Adrenal gland (tissue), 12 donors: Measurements from ENCODE around the gene CLTC. TPM values are rescaled to one million over a fixed set of nuclear protein-coding genes. Genes with fewer than 3 reads are reported as not detected.

Source experiments
- DNase-seq, 7 donors: peaks; one replicate each; pipeline ENCODE4 v3.0.0-alpha.2; 2019 to 2020
- H3K27ac ChIP-seq, 5 donors: fragments of 200-600 bp; sonication (generic) in 4 of 5; 1 replicate in 3 of 5; 2 replicates in 2 of 5; pipeline versions ENCODE4 v1.5.1 to v1.8.0; 2016 to 2020; ENCODE audit warnings: mild to moderate bottlenecking in 1 of 5
- H3K27me3 ChIP-seq: fragments of 200-600 bp; 2 replicates; pipeline ENCODE4 v1.8.0; 2021
- H3K36me3 ChIP-seq, 2 donors: fragments of 200-600 bp; replicated peaks in 1 of 2; 1 replicate in 1 of 2; 2 replicates in 1 of 2; pipeline versions ENCODE4 v1.5.1 to v1.8.0; 2018 to 2022
- H3K4me1 ChIP-seq, 2 donors: fragments of 200-600 bp; replicated peaks in 1 of 2; 1 replicate in 1 of 2; 2 replicates in 1 of 2; pipeline versions ENCODE4 v1.5.1 to v1.8.0; 2018 to 2021
- H3K4me3 ChIP-seq, 4 donors: fragments of 200-600 bp; sonication (generic) in 3 of 4; one replicate each; pipeline ENCODE4 v1.5.1; 2016 to 2018
- H3K9me3 ChIP-seq, 3 donors: fragments of 200-600 bp; sonication (generic) in 1 of 3; replicated peaks in 1 of 3; 1 replicate in 2 of 3; 2 replicates in 1 of 3; pipeline versions ENCODE4 v1.5.1 to v1.8.0; 2016 to 2021
- POLR2A ChIP-seq, 2 donors: fragments of 450-650 bp; IDR thresholded peaks; one replicate each; pipeline ENCODE4 v1.6.1; 2017; ENCODE audit warnings: antibody characterized with exemption in 2 of 2, mild to moderate bottlenecking in 2 of 2, moderate library complexity in 1 of 2
- WGBS, 4 donors: extraction: QIAGEN DNeasy Blood & Tissue Kit in 2 of 4; methylation state at CpG; one replicate each; pipeline versions ENCODE4 v1.1.5 to v1.1.7; 2013 to 2017; 5-methylcytosine and 5-hydroxymethylcytosine counted together
- intact Hi-C, 2 donors: fragments of 100-400 bp; cut with DNase I; formaldehyde crosslinking; loops; one replicate each; pipeline versions ENCODE4 v1.14.1 to v1.15.0; 2022 to 2023
- polyA plus RNA-seq, 3 donors: library from polyadenylated mRNA; stranded (reverse); fragments of 200-250 nt in 2 of 3; fragments of 350-450 nt in 1 of 3; fragmentation: Illumina TruSeq in 1 of 3; extraction: RNeasy Lipid Tissue Mini Kit (QIAGEN cat#74804) in 1 of 3; gene quantifications; one replicate each; pipeline ENCODE4 v1.2.3, GENCODE V29; 2013 to 2014
- total RNA-seq, 9 donors: library from RNA; depleted of rRNA in 4 of 9; stranded (reverse); fragments of >200 nt in 4 of 9; fragments of 120-200 nt in 1 of 9; fragmentation: NEBNext Ultra II Directional in 1 of 9; extraction: Animal tissue kit (Norgen Biotek cat#: 25700) in 1 of 9; gene quantifications; one replicate each; pipeline versions ENCODE4 v1.1.0 to v1.2.4, GENCODE V29; 2013 to 2023
- TF ChIP-seq, protein P1 (sequence below), 6 experiments: fragments of 450-650 bp in 4 of 6; fragments of 200-600 bp in 2 of 6; sonication (generic) in 1 of 6; IDR thresholded peaks; 1 replicate in 5 of 6; 2 replicates in 1 of 6; pipeline versions ENCODE4 v1.5.1 to v1.8.0; 2016 to 2021; ENCODE audit warnings: antibody characterized with exemption in 6 of 6, mild to moderate bottlenecking in 2 of 6, moderate library complexity in 1 of 6
- donor health status: healthy with polysubstance abuse.
- donor health status: Bipolar disorder and iron deficiency.
- donor health status: DM: yes; HTN: yes; CAD: no.
- donor health status: DM: no; HTN: no; CAD: no.
- donor health status: DM: no; HTN: no; CAD: no.
- donor health status: DM: yes; HTN: yes; CAD: no.

Gene CLTC
- total and polyA plus RNA-seq, 12 donors, result 40.2 to 393 (median 267) TPM

- TF ChIP-seq, protein P1, sequence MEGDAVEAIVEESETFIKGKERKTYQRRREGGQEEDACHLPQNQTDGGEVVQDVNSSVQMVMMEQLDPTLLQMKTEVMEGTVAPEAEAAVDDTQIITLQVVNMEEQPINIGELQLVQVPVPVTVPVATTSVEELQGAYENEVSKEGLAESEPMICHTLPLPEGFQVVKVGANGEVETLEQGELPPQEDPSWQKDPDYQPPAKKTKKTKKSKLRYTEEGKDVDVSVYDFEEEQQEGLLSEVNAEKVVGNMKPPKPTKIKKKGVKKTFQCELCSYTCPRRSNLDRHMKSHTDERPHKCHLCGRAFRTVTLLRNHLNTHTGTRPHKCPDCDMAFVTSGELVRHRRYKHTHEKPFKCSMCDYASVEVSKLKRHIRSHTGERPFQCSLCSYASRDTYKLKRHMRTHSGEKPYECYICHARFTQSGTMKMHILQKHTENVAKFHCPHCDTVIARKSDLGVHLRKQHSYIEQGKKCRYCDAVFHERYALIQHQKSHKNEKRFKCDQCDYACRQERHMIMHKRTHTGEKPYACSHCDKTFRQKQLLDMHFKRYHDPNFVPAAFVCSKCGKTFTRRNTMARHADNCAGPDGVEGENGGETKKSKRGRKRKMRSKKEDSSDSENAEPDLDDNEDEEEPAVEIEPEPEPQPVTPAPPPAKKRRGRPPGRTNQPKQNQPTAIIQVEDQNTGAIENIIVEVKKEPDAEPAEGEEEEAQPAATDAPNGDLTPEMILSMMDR (IDR thresholded peaks at IDR 0.05), result no peak
- no peak for TF ChIP-seq POLR2A (IDR thresholded peaks at IDR 0.05)
- Histone ChIP-seq H3K4me3 (no peak overlapping the region), H3K36me3 (no peaks in the 10 kb centered on the region), H3K4me1 (peaks cover 23 to 51% of the 10 kb centered on the region in 2 donors), H3K9me3 (no peaks in the 10 kb centered on the region), H3K27ac (no peak overlapping the region), H3K27me3 (no peaks in the 10 kb centered on the region)
- intact Hi-C loops, result no loop called here
- no peak for DNase-seq
Measured at GRCh38 chr17:59719526-59719925, 99.8 kb downstream of the CLTC start.

GRCh38 chr17:59722623-59723022 is 102.9 kb downstream of the CLTC start:
- Histone ChIP-seq H3K27ac (no peak overlapping the region), H3K36me3 (no peaks in the 10 kb centered on the region), H3K4me3 (no peak overlapping the region), H3K27me3 (no peaks in the 10 kb centered on the region), H3K4me1 (peaks cover 7 to 47% of the 10 kb centered on the region in 2 donors), H3K9me3 (no peaks in the 10 kb centered on the region)
- 94 to 98% (median 95%) methylated on average over 4 of the region's 4 CpGs for WGBS, 4 donors
- no peak for DNase-seq
- intact Hi-C loops, result no loop called here
- TF ChIP-seq, protein P1 (IDR thresholded peaks at IDR 0.05), result no peak
- no peak for TF ChIP-seq POLR2A (IDR thresholded peaks at IDR 0.05)

DNA sequence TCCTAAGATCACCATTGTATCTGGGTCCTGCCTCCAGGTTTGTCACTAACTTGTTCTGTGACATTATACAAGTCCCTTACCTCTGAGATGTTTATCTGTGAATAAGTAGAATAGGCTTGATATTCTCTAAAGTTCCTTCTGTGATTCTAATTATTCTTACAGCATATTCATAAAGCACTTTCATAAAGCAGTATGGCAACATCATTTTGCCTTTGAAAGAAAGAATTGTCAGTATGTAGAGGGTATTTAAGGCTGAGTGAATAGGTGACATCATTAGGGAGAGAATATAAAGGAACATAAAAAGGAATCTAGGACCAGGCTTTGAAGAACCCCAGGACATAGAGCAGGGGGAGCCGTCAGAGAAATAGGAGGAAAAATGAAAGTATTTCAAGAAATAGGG is 103.3 kb downstream of the CLTC start:
- Histone ChIP-seq H3K36me3 (no peaks in the 10 kb centered on the region), H3K4me1 (peaks cover 7 to 51% of the 10 kb centered on the region in 2 donors), H3K4me3 (no peak overlapping the region), H3K27me3 (no peaks in the 10 kb centered on the region), H3K27ac (no peak overlapping the region), H3K9me3 (no peaks in the 10 kb centered on the region)
- 58 to 66% (median 63%) methylated on average over 1 of the region's 1 CpG for WGBS, 4 donors
- TF ChIP-seq POLR2A (IDR thresholded peaks at IDR 0.05), result no peak
- TF ChIP-seq, protein P1 (IDR thresholded peaks at IDR 0.05), result no peak
- no peak for DNase-seq
- intact Hi-C loops, result no loop called here

- WGBS, 4 donors, result 74 to 80% (median 76%) methylated on average over 1 of the region's 1 CpG
- Histone ChIP-seq H3K27me3 (no peaks in the 10 kb centered on the region), H3K4me1 (peaks cover 7 to 51% of the 10 kb centered on the region in 2 donors), H3K27ac (peak overlapping the region in 1 of 5 donors; percentile 29), H3K4me3 (no peak overlapping the region), H3K9me3 (no peaks in the 10 kb centered on the region), H3K36me3 (no peaks in the 10 kb centered on the region)
- DNase-seq, result no peak
- TF ChIP-seq, protein P1 (IDR thresholded peaks at IDR 0.05), result no peak
- no peak for TF ChIP-seq POLR2A (IDR thresholded peaks at IDR 0.05)
- intact Hi-C loops, result no loop called here
Measured at GRCh38 chr17:59723607-59724006, 103.9 kb downstream of the CLTC start.
